ENCODE data around the gene EPHA1.

DNA sequence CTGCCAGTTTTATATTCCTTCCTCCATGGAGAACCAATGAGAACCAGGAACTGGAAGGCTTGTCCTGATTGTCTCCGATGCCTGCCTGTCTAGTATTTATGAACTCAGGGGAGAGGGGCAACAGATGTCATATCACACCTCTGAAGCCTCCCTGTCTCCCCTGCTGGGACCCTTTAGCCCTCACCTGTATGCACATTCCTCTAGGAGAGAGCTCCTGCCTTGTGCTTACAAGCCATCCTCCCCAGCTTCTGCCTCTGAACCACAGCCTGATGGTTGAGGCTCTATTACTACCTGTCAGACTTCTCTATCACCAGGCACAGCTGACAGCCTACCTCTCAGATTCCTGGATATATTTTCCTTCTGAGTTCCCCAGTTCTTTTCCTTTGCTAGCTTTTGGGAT is 40.3 kb downstream of the EPHA1 start:
- TF ChIP-seq, protein P1, sequence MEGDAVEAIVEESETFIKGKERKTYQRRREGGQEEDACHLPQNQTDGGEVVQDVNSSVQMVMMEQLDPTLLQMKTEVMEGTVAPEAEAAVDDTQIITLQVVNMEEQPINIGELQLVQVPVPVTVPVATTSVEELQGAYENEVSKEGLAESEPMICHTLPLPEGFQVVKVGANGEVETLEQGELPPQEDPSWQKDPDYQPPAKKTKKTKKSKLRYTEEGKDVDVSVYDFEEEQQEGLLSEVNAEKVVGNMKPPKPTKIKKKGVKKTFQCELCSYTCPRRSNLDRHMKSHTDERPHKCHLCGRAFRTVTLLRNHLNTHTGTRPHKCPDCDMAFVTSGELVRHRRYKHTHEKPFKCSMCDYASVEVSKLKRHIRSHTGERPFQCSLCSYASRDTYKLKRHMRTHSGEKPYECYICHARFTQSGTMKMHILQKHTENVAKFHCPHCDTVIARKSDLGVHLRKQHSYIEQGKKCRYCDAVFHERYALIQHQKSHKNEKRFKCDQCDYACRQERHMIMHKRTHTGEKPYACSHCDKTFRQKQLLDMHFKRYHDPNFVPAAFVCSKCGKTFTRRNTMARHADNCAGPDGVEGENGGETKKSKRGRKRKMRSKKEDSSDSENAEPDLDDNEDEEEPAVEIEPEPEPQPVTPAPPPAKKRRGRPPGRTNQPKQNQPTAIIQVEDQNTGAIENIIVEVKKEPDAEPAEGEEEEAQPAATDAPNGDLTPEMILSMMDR (IDR thresholded peaks at IDR 0.05) = no peak
- TF ChIP-seq POLR2A (IDR thresholded peaks at IDR 0.05) = no peak

Data from body of pancreas (tissue), 4 donors.